NCI-H510A treated with DMSO at 0.1 percent for 48 hours (cell line): ENCODE results near the gene IL6ST.
A peak's percentile ranks its signal among the peaks of the same experiment; 100 is the strongest.
"Not testable (repeated sequence)": the region's sequence is repeated elsewhere in the genome, so short reads cannot be mapped to it uniquely, and the experiment has no call there.

Experiments
- DNase-seq: peaks from one replicate; lab custom pipeline; 2025; lab: John Stamatoyannopoulos, UW

Gene IL6ST

DNA sequence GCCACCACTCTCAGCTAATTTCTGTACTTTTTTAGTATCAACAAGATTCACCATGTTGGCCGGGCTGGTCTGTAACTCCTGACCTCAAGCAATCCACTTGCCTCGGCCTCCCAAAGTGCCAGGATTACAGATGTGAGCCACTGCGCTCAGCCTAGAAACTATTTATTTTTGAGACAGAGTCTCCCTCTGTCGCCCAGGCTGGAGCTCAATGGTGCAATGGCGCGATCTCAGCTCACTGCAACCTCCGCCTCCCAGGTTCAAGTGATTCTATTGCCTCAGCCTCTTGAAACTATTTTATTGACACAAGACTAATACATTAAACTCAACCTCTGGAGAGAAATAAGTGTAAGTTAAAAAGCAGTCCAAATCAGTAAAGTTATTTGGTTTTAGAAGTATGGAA, 34.0 kb downstream of the IL6ST start:
- no peak for DNase-seq

DNA sequence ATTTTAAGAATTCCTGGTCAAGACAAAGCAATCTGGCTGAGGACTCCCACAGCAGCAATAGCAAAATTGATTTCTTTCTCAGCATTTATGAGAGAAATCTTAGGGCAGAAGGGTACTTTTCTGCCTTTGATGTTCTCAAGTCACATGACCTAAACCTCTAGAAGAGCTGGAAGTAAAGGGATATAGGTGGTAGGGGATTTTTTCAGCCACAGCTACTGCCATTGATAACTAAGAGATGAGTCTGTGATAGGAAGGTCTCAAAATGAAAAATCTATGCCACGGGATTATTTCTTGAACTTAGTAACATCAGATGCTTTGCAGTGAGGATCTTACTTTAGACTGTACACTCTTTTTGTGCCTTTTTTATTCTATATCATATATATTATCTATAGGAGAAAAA, 35.6 kb downstream of the IL6ST start:
- DNase-seq, result no peak

DNA sequence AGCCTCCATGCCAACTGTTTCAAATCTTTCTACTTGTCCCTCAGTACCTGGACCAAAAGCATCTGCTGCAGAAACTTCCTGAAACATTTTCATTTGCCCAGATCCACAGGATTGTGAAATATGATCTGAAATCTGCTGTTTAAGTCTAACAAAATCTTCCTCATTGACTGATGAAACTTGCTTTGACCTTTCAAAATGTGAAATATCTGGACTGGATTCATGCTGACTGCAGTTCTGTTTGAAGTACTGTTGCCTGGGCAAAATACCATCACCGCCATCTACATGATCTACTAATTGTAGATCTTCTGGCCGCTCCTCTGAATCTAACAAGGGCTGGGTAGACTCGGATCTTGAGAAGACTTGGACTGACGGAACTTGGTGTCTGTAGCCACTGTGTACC, 53.6 kb downstream of the IL6ST start:
- not testable (repeated sequence) for DNase-seq

DNA sequence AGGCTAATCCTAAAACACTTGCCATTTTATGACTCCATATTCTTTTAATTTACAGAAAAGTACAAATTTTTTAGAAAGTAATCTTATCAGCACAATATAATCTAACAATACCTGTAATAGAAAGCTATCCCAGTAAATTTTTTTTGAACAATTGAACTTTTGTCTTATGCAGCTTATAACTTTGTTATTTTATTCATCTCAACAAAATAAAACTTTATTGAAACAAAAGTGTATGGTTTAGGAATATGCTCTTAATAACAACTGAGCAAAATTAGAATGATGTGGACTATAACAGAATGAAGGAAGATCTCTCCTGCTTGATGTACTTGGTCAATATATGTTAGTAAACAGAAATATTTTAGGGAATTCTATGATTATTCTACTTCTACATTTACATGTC, 57.2 kb downstream of the IL6ST start:
- DNase-seq, result not testable (repeated sequence)

DNA sequence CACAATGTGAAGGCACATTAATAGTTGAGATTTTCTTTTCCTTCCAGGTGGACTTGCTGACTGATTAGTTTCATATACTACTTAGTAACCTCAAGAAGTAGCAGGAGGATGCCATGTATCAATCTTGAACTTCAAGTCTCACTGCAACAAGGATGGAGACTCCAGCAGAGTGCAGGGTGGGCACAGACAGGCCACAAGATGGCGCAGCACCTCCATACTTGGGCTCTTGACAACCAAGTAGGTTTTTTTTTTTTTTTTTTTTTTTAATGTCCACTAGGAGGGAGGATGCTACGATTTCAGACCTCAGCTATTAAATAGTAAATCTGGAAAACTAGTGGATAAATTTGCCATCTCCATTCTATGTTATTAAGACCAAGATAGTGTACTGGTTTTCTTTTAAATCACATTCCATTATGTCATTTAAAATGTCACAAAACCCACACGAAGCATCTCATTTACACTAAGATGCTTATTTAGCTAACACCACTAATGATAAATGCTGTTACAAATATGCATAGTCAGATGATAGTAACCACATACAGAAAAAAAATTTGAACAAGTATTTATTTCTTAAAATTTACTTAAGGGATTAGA, 58.6 kb downstream of the IL6ST start:
- peak; percentile 32 for DNase-seq

DNA sequence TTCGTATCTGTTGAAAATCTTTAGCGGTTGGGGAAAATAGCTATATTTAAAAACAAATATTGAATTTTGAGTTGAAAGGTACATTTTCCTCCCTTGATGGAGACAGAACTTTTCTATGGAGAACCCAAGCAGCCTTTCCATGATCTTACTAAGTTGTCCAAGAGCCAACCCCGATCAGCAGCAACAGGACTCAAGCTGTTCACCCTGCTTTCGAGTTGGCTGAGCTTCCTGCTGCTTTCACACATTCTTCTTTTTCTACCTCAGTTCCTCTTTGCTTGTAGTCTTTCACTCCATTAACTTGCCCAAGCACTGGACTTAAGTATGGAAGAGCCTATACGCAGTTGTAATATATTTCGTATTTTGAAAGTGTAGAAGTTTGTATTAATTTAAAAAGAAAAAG, 59.4 kb downstream of the IL6ST start:
- no peak for DNase-seq

DNA sequence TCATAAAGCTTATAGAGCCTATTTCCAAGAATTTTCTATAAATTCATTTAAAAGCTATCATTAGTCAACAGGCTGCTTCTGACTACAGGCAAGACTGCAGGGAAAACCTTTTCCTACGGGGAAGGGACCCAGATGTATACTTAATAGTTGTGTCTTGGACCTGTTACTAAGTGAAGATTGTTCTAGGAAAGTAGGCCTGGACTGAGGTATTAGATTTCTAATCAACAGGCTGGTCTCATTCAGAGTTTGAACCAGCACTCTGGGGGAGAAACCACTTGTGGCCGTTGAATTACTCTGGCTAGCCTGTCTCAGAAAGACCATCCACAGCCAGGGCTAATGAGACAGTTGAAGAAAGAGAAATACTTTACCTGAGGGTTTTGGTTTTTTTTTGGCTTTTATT, 60.0 kb downstream of the IL6ST start:
- no peak for DNase-seq

DNA sequence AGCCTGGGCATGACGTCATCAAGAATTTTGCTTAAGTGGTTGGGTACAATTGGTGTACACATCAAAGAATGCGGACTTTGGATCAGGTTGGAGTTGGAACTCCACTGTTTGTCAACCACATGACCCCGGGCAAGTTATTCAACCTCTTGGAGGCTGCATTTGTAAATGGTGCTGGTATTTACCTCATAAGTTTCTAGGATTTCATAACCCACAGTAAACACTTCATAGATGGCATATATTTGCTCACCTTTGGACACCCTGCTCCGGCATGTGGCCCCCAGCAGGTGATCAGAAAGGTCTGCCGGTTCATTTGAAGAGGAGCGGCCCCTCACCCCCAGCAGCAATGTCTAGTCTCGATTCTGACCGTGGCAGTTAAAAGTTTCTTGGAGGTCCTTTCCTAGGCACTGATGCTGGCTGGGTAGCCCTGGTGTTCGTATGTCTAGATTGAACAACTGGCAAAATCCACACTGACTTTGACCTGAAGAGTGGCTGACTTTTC, 60.6 kb downstream of the IL6ST start:
- DNase-seq, result peak; percentile 49

DNA sequence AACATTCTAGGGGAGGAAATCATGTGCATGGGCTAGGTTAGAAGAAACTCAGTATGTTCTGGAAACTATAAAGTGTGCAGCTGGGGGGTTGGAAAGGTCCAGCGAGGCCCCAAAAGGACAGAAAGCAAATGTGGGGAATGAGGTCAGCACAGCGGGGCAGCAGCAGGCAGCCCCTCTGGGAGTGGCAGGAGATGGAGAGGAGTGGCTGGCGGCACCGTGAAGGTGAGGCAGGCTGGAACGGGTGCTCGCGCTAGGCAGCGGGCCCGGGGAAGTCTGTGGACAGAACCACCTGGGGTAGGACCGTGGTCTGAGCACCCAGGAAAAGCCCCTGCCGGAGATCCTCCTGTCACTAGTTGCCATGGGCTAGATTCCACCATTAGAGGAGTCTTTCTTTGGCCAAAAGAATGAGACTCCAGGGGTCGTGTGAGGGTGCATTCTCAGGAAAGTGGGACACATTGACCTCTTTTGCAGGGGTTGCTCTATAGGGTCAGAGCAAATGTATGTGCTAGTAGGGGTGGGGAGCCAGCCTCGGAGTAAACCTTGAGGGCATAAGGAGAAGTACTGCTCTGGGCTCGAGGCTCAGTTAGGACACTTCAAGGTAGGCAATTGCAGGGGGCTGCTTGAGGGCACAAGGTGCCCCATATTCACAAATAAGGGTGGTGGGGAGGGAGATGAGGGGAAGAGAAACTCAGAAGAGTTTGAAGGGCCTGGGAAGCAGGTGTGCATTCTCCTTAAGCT, 61.2 kb downstream of the IL6ST start:
- DNase-seq, result no peak

DNA sequence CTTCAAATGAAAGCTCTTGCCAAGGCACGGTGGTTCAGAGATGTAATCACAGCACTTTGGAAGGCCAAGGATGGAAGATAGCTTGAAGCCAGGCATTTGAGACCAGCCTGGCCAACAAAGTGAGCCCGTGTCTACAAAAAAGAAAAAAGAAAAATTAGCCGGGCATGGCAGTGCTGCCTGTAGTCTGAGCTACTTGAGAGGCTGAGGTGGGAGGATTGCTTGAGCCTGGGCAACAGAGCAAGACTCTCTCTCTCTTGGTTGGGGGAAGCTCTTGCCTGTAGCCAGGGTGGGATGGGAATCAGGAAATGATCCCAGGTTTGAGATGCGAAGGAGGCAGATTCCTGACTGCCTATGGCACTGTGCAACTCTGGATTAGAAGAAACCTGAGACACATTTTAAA, 62.1 kb downstream of the IL6ST start:
- DNase-seq, result no peak

DNA sequence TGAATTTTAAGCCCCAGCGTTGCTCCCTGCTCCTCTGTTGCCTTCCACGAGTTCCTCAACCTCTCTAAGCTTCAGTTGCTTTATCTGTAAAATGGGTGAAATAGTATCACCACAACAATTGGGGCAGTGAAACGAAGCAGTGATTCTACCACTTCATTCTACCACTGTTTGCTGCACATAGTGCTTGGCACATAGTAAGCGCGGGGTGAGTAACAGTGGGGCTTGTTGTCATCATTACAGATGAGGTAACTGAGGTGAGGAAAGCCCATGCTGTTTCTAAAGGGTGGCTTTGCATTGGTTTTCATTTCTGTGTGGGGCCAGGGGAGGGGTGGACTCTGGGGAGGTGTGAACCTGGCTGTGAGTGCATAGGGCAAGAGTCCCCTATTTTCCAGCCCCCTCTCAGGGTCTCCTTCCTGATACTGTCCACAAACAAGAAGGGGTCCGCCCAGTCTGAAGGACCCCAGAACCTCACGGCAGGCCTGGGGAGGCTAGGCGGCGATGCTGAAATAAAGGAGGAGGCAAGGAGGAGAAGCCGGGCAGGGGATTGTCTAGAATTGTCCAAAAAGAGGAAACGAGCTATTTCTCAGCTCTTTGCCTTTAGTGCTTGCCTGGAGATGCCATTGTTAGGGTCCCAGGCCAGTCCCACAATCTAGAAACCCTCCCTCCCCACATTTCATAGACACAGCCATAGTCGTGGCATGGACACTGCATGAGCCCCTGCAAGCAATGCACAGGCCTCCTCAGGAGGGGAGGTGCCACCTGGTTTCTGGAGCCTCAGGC, 65.6 kb downstream of the IL6ST start:
- DNase-seq, result no peak

DNA sequence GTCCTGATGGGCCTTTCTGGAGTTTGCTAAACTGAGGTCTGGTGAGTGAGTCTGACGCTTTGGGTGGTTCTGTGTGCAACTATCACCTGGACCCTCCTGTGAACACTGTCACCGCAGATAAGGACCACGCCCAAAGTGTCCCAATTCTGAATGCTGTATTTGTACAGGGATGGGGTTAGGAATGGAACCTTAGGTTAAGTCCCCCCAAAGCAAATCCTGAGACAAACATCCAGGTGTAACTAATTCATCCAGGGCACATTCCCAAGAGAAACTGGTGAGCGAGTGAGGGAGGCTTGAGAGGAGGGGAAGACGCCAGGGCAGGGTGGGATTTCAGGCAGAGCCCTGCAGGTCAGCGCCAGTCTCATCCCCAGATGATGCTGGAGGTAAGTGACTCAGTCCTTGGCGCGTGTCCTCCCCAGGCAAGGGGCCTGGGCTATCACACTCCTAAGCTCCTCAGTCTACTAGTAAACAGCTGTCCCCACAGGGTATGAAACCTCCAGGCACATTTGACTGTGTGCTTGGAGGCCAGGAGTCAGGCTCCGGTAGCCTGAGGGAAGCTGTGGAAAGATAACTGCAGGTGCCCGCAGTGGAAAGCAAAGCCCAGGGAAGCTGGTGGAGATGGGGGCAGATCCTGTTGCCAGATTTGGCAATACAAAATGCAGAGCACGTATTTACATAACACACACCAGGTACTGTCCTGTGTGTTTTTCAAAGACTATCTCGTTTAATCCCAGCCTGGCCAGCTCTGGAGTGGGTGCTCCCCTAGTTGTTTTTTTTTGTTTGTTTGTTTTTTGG, 66.7 kb downstream of the IL6ST start:
- no peak for DNase-seq

DNA sequence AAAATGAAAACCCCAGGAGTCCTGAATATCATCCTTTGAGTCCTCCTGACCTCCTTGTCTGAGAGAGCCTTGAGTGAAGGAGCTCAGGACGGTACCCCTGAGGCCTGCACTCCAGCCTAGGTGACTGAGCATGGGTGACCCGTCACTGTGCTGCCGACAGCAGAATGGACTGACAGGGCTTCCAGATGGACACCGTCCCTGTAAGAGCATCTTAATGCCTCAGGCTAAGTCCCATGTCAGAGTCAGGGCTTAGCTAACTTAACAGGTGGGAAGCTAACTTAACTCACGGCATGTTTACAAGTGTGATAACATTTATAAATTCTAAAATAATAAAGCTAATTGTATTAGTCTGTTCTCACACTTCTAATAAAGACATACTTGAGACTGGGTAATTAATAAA, 68.3 kb downstream of the IL6ST start:
- DNase-seq, result no peak

DNA sequence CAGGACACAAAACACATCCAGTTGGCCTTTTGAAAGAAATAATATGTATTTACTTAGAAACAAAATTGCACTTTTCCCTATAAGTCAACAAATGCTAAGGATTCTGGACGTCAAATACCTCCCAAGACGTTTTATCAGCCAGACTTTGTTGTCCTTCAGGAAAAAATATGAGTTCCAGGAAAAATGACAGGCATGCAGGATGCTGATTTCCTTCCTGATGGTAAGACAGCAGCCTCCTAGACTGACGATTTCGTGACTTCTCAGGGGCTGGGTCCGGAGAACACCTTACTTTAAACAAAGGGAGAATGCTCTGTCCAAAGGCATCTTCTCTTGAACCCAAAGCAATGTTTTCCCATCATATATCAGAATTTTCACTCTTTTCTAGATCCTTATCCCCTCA, 69.1 kb downstream of the IL6ST start:
- DNase-seq, result no peak

DNA sequence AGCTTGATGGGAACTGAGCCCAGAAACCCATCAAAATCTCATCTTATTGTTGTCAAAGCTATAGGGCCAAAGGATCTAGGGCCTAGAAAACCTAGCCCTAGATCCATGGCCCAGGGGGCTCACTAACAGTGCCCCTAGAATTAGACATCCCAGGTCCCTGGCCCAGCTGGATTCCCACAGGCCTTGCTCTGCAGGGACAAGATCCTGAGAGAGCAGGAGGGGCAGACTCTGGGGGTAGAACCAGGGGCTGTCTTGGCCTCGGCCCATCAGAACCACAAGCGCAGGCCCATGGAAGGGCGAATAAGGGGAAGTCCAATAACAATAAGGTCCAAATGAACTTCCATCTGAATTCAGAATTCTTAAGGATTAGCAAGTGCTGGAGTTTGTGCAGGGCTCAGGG, 69.6 kb downstream of the IL6ST start:
- DNase-seq, result no peak

DNA sequence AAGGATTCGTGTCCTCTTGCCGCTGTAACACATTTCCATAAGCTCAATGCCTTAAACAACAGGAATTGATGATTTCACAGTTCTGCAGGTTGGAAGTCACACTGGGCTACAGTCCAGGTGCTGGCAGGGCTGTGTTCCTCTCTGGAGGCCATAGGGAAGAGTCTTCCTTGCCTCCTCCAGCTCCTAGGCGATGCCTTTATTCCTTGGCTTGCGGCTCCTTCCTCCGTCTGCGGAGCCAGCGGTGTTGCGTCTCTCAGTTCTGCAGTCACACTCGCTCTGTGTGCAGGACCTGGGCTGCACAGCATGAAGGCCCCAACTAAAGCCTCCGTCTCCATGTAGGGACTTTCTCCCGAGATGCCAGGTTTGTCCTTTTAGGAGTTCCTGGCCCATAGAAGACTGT, 70.0 kb downstream of the IL6ST start:
- DNase-seq, result no peak

DNA sequence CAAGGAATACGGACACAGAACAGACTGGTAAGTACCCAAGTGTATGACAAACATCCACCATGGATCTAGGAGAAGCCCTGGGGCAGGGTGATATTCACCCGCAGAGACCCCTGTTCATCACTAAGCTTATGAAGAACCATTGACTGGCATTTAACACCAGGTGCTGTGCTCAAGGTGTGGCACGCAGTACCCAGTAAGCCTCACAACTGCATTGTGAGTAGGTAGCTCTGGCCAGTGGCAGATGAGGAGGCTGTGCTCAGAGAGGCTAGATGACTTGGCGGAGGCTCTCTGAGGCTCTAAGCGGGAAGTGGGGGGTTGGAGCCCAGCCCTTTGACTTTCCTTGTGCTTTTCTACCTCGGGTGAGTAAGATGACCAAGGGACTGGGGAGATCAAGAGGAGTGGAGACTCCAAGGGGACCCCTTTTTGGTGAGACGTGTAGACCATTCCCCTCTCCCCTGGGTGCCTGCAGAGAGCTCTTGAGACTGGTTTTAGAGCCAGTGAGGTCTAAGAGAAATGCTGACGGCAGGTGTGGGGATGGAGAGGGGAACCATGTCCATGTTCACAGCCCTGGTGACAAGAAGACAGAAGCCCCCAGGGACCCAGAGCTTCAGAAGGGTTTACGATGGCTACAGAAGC, 70.8 kb downstream of the IL6ST start:
- DNase-seq, result no peak

DNA sequence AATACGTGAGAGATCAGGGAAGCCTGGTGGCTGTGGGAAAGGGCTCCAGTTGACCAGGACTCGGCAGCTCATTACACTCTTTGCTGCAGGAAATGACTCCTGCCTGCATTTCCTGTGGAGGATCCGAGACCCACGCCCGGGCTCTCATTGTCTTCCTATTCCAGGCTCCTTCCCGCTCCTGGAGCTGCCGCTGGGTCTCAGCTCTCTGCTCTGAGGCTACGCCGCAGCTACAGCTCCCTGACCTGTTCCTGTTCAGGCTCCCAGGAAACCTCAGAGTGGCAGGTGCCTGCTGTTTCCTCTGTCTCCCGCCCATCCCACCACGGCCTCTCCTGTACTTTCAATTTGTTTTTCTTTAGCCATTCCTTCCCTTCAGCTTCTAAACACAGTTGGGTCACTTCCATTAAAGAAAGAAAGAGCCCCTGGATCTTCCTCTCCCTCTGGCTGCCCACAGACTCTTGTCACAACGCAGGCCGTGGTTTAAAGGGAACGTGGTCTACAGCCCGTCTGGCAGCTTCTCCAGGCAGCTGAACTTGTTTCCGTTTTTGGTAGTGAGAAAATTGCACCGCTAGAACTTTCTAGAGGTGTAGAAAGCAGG, 71.5 kb downstream of the IL6ST start:
- peak; percentile 29 for DNase-seq

DNA sequence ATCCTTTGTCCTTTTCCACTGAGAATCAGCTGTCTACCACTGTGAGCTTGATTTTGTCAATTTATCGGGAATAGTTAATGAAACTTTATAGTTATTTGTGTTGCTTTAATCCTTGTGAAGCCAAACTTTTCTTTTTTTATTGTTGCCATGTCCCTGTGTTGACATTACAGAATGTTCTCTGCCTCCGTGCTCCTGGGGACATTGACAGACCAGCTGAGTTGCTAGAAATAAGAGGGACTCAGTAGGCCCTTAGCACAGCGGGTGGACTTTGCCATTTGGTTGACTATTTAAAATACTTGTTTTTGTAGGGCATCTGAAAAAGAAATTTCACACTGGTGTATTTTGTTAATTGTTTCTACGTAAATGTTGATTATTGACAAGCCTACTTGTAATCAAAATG, 73.1 kb downstream of the IL6ST start:
- no peak for DNase-seq

DNA sequence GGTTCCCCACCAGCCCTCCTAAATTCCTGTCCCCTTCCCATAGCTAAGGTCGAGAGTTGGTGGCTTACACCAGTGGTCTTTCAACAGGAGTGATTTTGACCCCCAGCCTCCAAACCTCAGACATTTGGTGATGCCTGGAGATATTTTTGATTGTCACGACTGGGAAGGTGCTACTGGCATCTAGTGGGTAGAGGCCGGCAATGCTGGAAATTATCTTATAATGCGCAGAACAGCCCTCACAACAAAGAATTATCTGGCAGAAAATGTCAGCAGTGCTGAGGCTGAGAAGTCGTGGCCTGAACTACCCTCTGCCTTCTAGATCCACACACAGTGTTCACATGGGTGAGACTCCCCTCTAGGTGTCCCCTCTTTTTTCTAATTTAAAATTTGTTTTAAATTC, 74.0 kb downstream of the IL6ST start:
- no peak for DNase-seq

DNA sequence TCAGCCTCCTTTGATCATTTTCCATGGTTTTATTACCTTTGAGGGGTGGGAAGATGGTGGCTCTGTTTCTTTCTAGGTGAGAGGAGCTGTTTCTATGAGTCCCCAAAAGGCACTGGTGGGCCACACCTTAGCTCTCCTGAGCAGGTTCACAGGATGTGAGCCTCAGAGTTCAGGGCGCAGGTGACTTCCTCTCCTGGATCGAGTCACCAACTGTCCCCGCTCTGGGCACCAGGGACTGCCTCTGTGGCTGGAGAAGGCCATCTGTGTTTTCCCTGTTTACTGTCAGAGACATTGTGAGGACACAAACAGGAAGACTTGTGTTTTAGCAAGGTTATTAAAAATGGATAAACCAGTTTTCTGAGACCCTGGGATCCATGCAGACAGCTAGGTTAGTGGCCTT, 75.1 kb downstream of the IL6ST start:
- DNase-seq, result no peak
